ENCODE measurements around the gene ITGA3.

Gene ITGA3

DNA sequence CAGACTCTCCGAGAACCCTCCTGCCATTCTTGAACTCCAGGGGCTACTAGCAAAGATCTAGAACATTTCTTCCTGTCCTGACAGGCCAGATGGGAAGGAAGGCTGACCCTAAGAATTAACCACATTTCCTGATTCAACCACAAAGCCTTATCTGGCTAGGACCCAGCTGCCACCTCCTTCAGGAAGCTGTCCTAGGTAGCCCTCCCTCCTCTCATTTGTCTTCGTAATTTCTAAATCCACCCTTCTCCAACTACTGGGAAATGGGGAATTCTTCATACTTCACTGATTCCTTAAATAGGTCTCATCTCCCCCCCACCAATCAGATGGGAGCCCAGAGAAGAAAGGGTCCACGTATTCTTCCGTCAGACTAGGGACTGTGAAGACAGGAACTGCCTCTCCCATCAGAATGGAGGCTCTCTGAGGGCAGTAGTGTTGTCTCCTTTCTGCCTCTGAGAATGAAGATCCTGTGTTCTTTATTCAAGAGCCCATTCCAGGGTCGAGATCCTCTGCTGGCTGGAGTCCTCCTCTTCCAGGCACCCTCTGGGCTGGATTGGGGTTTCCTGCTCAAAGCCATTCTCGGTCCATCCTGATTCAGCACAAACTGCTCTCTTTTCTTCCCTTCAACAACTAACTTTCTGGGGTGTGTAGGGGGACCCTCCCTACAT lies 71.9 kb downstream of the ITGA3 start:
- DNase-seq (ENCODE audit: low read depth, low spot score) = no peak

- no peak for DNase-seq (ENCODE audit: low read depth, low spot score)
These were observed 72.8 kb downstream of the ITGA3 start for GRCh38 chr17:50128441-50129352.

DNA sequence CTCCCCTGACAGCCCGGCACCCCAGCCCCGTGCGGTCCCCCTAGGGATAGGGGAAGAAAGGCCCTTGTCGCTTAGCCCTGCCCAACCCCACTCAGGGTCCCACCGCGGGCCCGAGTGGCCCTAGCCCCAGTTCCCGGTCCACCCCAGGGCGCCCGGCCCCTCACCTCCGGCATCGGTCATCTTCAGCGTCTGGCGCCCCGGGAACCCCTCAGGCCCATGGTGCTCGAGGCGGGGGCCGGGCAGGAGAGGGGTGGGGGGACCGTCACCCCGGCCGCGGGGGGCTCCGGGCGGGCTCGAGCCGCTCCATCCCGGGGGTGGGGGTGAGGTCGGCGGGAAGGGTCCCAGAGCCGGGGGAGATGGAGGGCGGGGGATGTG lies 73.4 kb downstream of the ITGA3 start:
- DNase-seq (ENCODE audit: low read depth, low spot score) = no peak

GRCh38 chr17:50129728-50130558 lies 74.0 kb downstream of the ITGA3 start, which contains the start of gene SAMD14:
SAMD14 (minus strand) TSS chr17:50130160; CDS start chr17:50124959, 5,201 bp downstream.
- no peak for DNase-seq (ENCODE audit: low read depth, low spot score)

- no peak for DNase-seq (ENCODE audit: low read depth, low spot score)
These were observed 74.8 kb downstream of the ITGA3 start for GRCh38 chr17:50130559-50131305.

DNA sequence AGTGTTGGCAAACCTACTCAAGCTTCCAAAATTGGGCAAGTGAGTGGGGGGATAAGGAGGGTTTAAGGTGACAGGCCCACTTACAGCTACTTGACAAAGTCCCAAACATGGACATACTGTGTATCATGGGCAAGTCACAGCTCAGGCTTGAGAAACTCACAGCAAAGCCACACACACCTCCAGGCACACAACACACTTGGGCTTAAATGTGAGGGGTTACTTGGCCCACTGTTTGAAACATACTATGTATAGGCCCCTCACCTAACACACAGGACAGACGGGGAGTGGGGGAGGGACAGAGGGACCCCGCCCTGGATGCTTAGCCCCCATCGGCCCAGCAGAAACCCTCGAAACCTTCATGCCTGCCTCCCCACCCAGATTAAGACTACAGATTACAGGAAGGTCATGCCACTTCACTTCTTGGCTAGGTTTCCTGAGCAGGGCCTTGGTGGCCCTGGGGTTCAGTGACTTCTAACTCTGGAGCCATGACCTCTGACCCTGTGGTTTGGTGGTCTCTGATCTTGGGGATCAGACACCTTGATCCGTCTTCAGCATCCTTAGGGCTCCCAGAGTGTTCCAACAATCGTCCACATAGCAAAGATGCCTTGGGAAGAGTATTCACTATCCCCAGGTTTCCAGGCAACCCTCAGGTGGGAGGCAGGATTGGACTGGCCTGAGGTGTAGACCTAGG lies 76.3 kb downstream of the ITGA3 start:
- no peak for DNase-seq (ENCODE audit: low read depth, low spot score)

DNA sequence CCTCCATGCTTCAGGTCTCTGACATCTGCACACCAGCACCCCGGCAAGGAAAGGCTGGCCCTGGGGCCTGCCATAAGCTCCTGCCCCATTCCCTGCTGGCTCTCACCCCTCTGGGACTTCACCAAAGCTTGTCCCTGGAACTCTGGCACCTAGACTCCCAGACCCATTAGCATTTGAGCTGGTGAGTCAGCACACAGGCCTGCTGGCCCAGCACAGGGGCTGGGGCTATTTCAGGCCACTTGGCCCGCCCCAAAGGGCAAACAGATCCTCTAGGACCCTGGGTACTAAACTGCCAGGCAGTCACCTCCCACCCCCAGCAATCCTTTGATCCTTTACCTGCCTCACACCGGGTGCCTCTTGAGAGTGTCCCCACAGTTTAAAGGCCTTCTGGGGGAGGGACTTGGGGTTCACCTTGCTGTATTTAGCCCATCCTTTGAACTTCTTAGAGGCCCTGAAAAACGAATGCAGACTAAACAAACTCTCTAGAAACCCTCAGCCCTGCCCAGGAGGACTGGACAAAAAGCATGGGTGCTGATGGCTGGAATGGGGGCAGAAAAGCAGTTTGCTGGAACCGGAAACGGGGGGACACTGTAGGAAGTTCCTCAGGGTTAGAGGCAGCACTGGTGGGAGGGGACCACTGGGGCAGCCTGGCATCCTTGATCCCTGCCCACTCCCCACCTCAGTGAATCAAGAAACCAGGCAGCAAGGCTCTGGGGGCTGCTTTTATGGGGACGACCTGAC lies 77.3 kb downstream of the ITGA3 start:
- DNase-seq (ENCODE audit: low read depth, low spot score) = no peak

- no peak for DNase-seq (ENCODE audit: low read depth, low spot score)
These were observed 77.8 kb downstream of the ITGA3 start for GRCh38 chr17:50133769-50134099.

DNA sequence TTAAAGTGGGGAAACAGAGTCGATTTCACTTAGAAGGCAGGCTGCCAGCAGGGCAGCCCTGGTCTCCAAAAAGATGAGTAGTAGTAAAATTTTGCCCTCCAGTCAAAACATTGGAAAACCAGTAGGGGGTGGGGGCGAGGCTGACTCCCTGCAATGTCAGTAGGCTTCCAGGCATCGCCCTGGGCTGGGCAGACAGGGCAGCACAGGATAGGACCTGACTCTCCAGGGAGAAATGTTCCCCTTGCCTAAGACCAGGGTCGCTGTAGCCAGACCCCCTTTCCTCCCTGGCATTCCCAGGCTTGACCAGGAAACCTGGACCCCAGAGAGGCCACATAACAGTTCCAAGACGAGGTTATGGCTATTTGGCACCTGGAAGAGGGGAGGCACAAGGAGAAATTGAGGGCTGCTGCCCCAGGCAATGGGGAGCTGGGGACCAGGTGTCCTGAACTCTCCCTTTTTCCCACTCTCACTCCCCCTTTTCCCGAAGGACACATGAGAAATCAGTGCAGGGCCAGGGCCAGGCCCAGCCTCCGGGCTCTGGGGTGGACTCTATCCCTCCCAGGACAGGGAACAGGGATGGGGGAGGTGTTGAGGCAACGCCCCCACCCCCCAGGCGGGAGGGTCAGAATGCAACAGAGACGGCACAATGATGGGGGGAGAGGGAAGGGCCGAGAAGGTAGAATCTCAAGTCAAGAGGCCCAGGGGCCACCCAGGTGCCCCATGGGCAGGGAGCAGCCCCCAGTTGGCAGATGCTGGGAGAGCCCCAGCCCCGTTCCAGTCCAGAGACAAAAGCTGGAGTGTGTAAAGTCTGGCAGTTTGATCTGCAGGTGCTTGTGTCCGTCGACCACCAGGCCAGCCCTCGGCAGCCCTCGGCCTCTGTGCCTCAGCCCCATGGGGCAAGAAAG lies 78.5 kb downstream of the ITGA3 start:
- DNase-seq (ENCODE audit: low read depth, low spot score) = no peak

GRCh38 chr17:50135316-50136095 lies 79.6 kb downstream of the ITGA3 start:
- DNase-seq (ENCODE audit: low read depth, low spot score) = no peak

GRCh38 chr17:50136096-50136687 lies 80.3 kb downstream of the ITGA3 start:
- DNase-seq (ENCODE audit: low read depth, low spot score) = no peak

- no peak for DNase-seq (ENCODE audit: low read depth, low spot score)
These were observed 81.1 kb downstream of the ITGA3 start for GRCh38 chr17:50137042-50137441.

DNA sequence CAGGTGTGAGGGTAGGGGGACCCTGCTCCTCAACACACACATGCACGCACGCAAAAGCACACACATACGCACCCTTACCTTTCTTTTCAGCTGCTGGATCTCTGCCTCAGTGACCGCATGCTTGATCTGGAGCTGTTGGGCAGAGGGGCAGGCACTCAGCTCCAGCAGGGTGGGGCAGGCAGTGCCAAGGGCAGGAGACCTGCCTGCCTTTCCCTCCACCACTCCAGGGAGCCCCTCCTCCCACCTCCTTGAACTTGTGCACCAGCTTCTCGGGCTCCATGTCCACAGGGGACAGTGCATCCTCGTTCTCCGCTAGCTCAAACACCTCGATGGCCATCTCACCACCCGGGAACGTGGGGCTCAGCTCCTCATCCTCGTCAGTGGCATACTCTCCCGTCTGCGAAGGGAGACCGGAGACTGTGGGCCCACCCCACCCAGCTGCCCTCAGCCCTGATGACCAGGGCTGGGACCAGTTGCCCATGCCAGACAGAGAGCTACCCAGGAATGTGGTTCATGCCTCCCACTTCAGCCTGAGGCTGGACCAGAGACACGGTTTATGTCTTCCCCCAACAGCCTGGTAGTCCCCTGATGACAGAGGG lies 83.4 kb downstream of the ITGA3 start:
- DNase-seq (ENCODE audit: low read depth, low spot score) = no peak

All from activated naive CD8-positive, alpha-beta T cell treated with anti-CD3 and anti-CD28 coated beads, Interleukin-2, amount 50 U/mL, for 16 hours (primary cell).